GM20000 (cell line): Measurements from ENCODE around the gene PLXND1.
"Not testable (repeated sequence)": the region's sequence is repeated elsewhere in the genome, so short reads cannot be mapped to it uniquely, and the experiment has no call there.

Experiments used
- DNase-seq: peaks from one replicate; pipeline ENCODE4 v3.0.0; 2012; ENCODE audit warnings: low spot score
- CTCF ChIP-seq: IDR thresholded peaks from 2 replicates; pipeline ENCODE4 v1.5.1; 2012; ENCODE audit warnings: mild to moderate bottlenecking, control low read depth; ENCODE audit errors: extremely low read depth, missing control alignments

Gene PLXND1

GRCh38 chr3:129549805-129550204 is 56.7 kb downstream of the PLXND1 start:
- no peak for TF ChIP-seq CTCF
- no peak for DNase-seq

GRCh38 chr3:129549006-129549800 is 57.3 kb downstream of the PLXND1 start:
- TF ChIP-seq CTCF: no peak
- no peak for DNase-seq

- no peak for DNase-seq
- no peak for TF ChIP-seq CTCF
Observed at GRCh38 chr3:129548104-129548965, 58.1 kb downstream of the PLXND1 start.

- no peak for DNase-seq
- TF ChIP-seq CTCF: no peak
Observed at GRCh38 chr3:129547241-129547640, 59.2 kb downstream of the PLXND1 start.

- not testable (repeated sequence) for DNase-seq
Observed at GRCh38 chr3:129545951-129546350, 60.5 kb downstream of the PLXND1 start.

GRCh38 chr3:129543999-129544398 is 62.5 kb downstream of the PLXND1 start:
- DNase-seq: no peak
- no peak for TF ChIP-seq CTCF

- DNase-seq: no peak
- TF ChIP-seq CTCF: no peak
Observed at GRCh38 chr3:129543156-129543790, 63.2 kb downstream of the PLXND1 start, which contains the start of gene H1-8. Gene H1-8 (plus strand): TSS chr3:129543175. CDS start chr3:129543219, 44 bp downstream.
